Measurements from ENCODE around the gene SKAP2.

The SKAP2 gene

DNA sequence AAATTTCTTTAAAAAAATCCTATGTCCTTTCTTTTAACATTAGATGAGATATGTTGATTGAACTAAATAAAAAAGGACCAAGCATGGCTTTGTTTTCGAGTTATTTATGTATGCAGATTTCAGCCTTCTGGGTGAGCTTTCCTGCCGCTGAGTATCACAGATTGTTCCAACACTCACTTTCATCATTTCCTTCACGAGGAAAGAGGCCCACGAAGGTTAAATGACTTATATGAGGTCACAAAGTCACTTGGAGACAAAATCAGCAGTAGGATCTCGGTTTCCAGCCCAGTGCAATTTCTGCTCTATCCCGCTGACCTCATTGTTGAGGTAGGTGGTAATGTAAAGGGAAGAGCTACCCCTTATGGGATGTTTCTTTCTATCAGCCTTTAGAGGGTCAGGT, 226.8 kb downstream of the SKAP2 start:
- DNase-seq (ENCODE audit: low spot score), result no peak

DNA sequence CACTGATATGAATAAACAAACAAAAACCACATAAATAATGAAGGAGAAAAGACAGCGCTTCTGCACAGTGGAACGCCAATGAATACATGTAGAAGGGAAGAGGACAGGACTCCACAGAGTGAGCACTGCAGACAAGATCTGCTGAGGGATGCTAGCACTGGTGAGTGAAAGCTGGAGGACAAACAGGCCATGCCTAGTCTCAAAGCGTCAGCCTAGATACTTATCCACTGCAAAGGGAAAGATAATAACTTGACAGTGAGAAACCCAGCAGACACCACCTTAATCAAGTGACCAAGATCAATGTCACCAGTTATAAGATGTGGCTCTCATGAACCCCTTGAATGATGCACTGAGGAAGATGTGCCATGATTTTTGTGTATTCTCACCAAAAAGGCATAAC, 227.6 kb downstream of the SKAP2 start:
- peak; percentile 54 for DNase-seq (ENCODE audit: low spot score)

DNA sequence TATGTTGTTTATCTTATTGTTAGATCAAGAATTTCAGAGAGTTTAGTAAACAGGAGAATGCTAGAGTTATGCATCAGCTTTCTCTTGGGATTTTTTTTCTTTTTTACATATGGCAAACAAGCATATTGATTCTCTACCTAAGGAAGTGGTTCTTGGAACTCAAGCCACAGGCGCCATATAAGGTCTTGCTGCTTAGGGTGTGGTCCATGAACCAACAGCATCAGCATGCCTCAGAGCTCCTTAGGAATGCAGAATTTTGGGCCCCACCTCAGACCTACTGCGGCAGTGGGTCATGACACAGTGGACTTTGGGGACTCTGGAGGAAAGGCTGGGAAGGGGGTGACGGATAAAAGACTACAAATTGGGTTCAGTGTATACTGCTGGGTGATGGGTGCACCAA, 230.8 kb downstream of the SKAP2 start:
- DNase-seq (ENCODE audit: low spot score), result no peak

DNA sequence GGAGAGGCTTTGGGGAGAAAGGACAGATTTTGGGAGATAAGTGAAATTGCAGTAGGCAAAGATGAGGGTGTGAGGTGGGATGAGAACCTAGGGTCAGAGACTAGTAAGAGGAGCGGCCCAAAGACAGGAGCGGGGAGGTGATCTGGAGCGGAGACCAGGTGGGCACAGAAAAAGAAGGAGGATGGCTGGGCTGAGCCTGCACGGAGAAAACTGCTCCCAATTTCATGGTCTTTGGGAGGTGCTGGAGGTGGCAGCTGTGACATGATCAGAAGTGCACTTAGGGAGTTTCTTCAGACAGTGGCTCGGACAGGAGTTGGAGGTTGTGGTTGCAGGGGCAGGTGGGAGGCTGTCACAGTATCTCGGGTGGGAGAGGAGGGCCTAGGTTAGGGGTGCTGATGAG, 232.8 kb downstream of the SKAP2 start:
- no peak for DNase-seq (ENCODE audit: low spot score)

DNA sequence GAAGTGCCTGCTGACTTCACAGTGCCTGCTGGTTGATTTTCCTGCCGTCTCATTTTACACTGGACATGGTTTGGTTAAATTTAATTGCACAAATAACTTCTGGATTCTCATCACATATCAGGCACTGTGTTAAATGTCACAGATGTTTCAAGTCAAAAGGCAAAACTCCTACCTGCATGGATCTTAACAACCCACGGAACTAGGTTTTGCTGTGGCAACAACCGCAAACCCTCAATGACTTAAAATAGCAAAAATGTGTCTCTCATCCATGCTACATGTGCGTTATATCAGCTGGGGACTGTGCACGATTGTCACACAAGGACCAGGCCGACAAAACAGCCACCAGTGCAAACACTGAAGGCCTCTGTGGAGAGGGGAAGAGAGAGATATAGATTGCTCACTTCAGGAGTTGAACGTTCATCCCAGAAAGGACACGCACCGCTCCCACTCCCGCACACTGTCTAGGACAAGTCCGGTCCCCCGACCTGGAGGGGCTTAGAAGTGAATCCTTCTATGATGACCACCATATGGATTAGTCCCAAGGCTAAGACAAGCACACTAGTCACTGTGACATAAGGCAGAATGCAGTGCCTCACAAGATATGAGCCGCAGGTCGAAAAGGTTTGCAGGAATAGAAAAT, 233.3 kb downstream of the SKAP2 start:
- DNase-seq (ENCODE audit: low spot score), result no peak

DNA sequence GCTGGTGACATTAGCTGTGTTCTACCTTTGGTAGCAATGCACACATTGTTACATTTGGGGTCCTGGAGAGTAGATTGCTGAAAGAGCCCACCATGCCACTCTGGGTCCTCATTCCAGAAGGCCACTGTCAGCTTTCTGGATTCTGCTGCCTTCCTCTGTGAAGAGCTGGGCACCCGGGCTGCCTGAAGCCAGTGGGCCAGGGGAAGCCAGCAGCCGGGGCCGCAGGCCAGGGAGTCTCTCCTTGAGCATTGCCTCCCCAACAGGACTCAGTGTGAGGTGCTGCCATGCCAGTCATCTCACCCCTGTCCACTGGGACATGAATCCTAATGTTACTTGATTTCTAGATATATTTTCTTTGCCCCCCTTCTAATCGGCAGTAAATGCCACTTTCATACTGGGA, 234.0 kb downstream of the SKAP2 start:
- DNase-seq (ENCODE audit: low spot score), result no peak

DNA sequence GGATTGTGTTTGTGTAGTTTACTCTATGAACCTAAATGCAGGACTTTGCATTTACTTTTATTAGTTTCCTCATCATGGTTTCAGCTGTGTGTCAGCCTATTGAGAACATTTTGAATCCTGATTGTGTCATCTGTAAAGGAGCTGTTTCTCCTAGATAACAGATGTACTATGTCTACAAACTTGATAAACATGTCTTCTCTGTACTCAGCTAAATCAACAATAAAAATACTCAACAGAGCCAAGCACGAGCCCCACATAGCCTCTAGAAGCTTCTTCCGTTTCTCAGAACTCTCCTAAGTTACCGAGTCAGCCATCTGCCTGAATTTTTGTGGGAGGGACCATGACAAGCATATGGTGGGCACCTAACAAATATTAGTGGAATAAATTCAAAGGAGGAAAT, 234.7 kb downstream of the SKAP2 start:
- no peak for DNase-seq (ENCODE audit: low spot score)

DNA sequence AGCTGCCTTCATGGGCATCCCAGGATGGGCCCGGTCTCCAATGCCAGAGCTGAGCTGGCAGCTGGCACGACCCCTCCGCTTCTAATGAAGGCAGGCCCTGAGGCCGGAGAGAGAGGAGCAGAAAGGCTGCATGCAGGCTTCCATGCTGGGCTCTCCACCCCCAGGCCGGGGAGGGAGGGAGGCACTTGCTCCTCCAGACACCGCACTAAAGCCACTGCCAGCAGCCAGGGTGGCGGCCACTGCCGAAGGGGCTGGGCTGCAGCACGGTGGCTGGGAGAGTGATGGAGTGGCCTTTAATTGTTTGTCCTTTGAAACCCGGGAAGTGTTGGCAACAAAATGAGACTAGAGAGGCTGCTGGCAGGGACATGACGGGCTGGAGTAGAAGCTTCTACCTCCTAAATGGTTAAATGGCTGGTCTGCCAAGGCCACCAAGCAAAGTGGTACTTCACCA, 236.5 kb downstream of the SKAP2 start:
- DNase-seq (ENCODE audit: low spot score), result no peak

DNA sequence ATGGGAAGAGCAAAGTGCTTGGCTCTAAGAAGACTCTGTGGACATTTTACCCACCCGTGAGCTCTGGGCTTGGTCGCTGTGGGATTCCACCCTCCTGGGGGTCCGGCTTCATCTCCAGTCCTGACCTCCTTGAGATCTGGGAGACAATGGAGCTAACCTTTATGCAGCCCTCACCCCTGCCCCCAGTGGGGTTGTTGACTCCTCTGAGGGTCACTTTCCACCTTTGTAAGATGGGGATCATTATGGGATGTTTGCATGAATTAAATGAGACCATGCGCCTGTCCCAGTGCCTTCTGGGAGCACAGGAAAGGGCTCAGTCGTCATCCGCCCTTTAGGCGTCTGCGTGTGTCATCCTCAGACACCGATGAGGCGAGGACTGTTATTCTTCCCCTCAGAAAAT, 237.2 kb downstream of the SKAP2 start:
- DNase-seq (ENCODE audit: low spot score), result no peak

DNA sequence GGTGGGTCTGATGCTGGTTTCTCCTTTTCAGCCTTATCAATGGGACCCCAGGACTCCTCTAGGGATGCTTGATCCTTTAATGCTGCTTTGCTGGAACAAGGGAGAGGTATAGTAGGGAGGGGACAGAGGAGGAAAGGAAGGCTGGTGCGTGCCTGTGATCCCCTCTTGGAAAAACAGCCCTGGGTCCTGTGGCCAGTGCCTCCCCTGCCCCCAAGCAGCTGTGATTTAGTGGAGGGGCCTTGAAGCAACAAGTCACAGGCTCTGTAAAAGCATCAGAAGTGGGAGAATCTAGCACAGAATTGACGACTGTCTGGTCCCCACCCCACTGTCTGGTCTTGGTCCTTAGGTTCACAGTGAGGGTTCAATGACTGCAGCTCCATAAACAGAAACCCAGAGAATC, 237.7 kb downstream of the SKAP2 start:
- DNase-seq (ENCODE audit: low spot score), result no peak

DNA sequence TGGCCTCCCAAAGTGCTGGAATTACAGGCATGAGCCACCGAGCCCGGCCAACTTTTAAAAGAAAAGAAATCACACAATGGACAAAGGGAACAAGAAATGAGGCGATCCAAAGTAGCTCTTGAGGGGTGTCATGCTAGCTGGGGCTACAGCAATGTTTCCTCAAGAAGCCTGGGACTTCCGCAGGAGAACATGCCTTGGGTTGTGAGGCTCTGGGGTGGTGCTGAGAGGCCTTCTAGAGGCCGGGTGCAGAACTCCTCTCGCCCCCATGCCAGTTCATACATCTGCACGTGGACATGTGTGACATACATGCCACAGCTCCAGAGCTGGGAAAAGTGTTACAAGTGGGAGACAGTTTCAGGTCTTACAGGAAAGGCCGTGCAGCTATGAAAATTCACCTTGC, 238.2 kb downstream of the SKAP2 start:
- no peak for DNase-seq (ENCODE audit: low spot score)

DNA sequence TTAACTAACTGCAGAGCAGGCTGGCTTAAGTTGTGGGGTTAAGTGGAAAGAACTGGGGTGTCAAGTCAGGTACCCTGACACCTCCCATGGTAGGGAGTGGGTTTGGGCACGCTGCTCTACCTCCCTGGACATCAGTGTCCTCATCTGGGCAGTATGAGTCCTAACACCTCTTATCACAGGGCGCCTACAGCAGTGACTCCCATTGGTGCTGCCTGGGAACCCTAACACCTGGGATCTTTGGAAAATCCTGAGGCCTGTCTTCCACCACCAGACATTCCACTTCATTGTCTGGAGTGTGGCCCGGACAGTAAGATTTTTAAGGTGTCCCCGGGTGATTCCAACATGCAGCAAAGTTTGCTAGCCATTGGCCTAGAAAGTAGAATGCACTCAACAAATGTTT, 239.1 kb downstream of the SKAP2 start:
- DNase-seq (ENCODE audit: low spot score), result no peak

DNA sequence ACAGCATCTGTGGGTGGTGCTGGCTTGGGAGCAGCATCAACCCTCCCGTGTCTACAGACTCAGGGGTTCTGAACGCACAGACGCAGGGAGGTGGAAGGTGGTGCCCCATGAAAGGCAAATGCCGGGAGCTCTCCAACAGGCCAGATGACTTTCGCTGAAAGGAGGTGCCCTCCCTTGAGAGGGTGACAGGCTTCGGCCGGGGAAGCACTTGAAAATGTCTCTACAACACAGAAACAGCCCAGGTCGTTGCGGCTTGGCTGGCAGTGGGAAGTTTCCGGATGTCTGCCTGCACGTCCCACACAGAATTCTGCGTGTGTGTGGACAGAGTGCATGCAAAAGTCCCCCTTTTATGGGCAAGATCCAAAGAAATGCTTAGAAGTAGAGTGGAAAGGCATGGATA, 239.6 kb downstream of the SKAP2 start:
- DNase-seq (ENCODE audit: low spot score), result no peak

DNA sequence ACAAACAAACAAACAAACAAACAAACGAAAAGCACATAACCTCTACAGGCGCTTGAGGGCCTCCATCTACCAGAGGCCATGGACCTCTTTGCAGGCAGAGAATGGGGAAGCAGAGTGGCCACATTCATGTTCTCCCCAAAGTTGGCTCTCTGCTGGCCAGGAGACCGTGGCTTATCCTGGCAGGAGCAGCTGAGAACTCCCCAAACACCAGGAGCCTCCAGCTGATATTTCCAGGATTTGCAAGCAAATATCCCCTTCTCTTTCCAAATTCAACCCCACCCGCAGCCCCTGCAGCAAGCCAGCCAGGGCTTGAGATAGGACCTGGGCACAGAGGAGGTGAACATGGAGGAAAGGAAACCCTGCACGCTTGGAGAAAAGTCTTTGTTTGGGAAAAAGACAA, 240.0 kb downstream of the SKAP2 start:
- DNase-seq (ENCODE audit: low spot score), result no peak

DNA sequence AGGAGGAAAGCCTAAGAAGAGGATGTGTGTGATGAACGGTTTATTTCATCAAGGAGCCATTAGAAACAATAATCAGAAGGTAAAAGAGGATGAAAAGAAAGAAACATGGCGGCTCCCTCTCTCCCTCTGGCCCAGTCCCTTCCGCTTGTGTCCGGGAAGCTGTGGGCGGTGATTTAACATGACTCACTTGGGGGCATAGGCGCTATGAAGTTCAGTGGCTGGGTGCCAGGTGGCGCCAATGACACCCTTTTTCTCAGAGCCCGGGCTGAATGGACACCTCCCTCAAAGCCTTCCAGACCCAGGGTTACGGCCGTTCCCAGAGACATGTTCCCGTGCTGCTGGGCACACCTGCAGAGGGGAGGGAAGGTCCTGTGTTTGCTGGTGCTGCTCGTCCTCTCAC, 244.0 kb downstream of the SKAP2 start:
- DNase-seq (ENCODE audit: low spot score), result peak; percentile 23

DNA sequence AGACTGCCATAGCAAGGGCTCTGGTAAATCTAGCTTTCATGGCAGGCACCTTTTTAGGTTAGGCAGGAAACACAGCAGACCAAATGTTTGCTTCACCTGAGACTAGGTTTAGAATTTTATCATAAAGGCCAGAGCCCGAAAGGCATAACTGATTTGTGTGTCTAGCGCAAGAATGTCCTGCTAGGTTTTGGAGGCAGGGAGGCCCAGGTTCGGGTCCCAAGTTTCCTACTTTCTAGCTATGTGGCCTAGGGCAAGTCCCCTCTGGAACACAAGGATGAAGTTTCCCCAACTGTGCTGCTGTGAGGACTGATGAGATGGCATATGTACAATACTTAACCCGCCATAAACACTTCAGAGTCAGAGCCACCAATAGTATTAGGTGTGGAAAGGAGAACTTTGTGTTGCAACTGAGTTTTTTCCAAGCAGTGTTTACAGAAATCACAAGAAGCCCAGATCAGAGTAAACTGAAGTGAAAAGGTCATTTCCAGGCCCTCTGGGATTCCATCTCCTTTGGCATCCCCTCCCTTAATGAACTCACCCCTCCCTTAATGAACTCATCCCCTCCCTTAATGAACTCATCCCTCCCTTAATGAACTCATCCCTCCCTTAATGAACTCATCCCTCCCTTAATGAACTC, 244.9 kb downstream of the SKAP2 start:
- no peak for DNase-seq (ENCODE audit: low spot score)

DNA sequence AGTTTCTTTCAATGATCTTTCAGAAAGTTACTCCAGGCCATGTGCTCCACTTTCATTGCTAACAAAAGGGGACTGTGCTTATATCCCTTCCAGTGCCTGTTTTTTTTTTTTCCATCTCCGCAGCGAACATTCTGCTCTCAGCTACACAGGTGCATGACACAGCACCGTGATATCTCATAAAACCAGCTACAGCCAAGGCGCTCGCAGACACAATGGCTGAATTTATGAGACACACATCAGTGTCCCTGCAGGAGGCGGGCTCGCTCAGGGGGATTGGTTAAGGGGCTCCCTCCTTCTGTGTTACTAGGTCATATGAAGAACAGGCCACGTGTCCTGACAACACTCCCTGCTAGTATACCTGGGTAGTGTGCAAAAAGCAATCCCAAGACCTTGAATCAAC, 245.5 kb downstream of the SKAP2 start:
- DNase-seq (ENCODE audit: low spot score), result peak; percentile 25

DNA sequence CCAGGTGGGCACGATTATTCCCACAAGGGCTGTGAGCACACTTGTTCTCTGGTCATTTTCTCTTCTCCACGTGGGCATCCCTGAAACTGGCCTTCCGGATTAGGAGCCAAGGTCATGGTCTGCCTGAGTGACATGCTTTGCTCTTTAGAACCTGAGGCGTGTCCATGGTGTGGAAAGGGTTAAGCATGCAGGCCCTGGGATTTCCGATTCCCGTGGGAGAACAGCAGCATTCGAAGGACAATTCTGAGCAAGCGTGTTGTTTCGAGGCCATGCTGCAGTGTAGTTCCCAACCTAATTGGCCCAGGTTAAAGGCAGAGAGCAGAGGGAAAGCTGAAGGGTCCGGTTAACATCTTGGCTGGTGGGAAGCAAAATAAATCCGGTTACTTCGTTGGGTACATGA, 245.9 kb downstream of the SKAP2 start:
- DNase-seq (ENCODE audit: low spot score), result peak; percentile 60
